Epithelial cell of proximal tubule (primary cell): ENCODE results near the gene USP12. TPM values are rescaled to one million over a fixed set of nuclear protein-coding genes. Genes with fewer than 3 reads are reported as not detected.

Experiments
- DNase-seq: peaks from one replicate; pipeline ENCODE4 v3.0.0-alpha.2; 2011; ENCODE audit warnings: low read depth
- H3K4me3 ChIP-seq: 2 replicates; pipeline ENCODE4 v1.5.1; 2011; ENCODE audit warnings: low read depth, mild to moderate bottlenecking, low read length
- CTCF ChIP-seq: conservative IDR thresholded peaks from 2 replicates; pipeline ENCODE4 v1.5.1; 2012; ENCODE audit warnings: low read depth, mild to moderate bottlenecking, low read length
- total RNA-seq: library from RNA; depleted of rRNA; stranded (reverse); fragments of >200 nt; gene quantifications from 2 replicates; pipeline ENCODE4 v1.2.3, GENCODE V29; 2015

The USP12 gene
- total RNA-seq, 1 donor from 2014 or later = 14.1 TPM

GRCh38 chr13:27161980-27162379 lies 9.6 kb downstream of the USP12 start:
- H3K4me3 ChIP-seq = no peak overlapping the region
- no peak for TF ChIP-seq CTCF
- DNase-seq = no peak

GRCh38 chr13:27161423-27161822 lies 10.2 kb downstream of the USP12 start:
- no peak overlapping the region for H3K4me3 ChIP-seq
- TF ChIP-seq CTCF = no peak
- no peak for DNase-seq

DNA sequence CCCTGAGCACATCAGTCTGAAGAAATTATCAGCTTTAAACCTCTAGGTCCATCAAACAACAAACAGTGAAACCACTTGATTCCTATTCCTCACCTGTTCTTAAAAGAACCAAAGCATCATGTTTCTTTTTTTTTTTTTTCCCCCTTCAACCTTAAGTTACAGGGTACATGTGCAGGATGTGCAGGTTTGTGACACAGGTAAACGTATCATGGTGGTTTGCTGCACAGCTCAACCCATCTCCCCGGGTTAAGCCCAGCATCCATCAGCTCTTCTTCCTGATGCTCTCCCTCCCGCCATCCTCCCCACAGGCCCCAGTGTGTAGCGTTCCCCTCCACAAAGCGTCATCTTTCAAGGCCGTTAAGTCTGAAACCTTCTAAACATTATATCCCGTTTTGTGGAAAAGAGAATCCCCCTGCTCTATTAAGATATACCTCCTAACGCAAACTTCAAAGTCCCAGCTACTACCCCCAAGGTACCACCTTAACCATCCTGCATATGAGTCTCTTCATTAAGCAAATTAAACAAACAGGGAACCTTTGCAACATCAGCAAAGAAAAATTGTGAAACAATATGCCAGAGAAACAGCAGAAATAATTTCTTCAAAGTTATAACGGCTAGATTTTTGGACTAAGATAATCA lies 10.8 kb downstream of the USP12 start:
- H3K4me3 ChIP-seq = no peak overlapping the region
- no peak for DNase-seq
- TF ChIP-seq CTCF = no peak

- DNase-seq = no peak
- no peak overlapping the region for H3K4me3 ChIP-seq
- TF ChIP-seq CTCF = no peak
These were observed 11.6 kb downstream of the USP12 start for GRCh38 chr13:27159806-27160563.

- H3K4me3 ChIP-seq = no peak overlapping the region
- DNase-seq = no peak
- TF ChIP-seq CTCF = no peak
These were observed 13.3 kb downstream of the USP12 start for GRCh38 chr13:27158335-27158734.

- H3K4me3 ChIP-seq = no peak overlapping the region
- no peak for DNase-seq
- no peak for TF ChIP-seq CTCF
These were observed 19.6 kb downstream of the USP12 start for GRCh38 chr13:27151798-27152599.
